Epithelial cell of prostate (primary cell): ENCODE measurements around the gene ATXN7.
A peak's percentile ranks its signal among the peaks of the same experiment; 100 is the strongest.

ENCODE experiments used
- DNase-seq: peaks from one replicate; pipeline ENCODE4 v3.0.0-alpha.2; 2011; ENCODE audit warnings: low read depth, low spot score
- H3K27ac ChIP-seq: fragments of 450-650 bp; 2 replicates; pipeline ENCODE4 v1.5.1; 2017; ENCODE audit warnings: mild to moderate bottlenecking

Gene ATXN7, protein sequence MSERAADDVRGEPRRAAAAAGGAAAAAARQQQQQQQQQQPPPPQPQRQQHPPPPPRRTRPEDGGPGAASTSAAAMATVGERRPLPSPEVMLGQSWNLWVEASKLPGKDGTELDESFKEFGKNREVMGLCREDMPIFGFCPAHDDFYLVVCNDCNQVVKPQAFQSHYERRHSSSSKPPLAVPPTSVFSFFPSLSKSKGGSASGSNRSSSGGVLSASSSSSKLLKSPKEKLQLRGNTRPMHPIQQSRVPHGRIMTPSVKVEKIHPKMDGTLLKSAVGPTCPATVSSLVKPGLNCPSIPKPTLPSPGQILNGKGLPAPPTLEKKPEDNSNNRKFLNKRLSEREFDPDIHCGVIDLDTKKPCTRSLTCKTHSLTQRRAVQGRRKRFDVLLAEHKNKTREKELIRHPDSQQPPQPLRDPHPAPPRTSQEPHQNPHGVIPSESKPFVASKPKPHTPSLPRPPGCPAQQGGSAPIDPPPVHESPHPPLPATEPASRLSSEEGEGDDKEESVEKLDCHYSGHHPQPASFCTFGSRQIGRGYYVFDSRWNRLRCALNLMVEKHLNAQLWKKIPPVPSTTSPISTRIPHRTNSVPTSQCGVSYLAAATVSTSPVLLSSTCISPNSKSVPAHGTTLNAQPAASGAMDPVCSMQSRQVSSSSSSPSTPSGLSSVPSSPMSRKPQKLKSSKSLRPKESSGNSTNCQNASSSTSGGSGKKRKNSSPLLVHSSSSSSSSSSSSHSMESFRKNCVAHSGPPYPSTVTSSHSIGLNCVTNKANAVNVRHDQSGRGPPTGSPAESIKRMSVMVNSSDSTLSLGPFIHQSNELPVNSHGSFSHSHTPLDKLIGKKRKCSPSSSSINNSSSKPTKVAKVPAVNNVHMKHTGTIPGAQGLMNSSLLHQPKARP

DNA sequence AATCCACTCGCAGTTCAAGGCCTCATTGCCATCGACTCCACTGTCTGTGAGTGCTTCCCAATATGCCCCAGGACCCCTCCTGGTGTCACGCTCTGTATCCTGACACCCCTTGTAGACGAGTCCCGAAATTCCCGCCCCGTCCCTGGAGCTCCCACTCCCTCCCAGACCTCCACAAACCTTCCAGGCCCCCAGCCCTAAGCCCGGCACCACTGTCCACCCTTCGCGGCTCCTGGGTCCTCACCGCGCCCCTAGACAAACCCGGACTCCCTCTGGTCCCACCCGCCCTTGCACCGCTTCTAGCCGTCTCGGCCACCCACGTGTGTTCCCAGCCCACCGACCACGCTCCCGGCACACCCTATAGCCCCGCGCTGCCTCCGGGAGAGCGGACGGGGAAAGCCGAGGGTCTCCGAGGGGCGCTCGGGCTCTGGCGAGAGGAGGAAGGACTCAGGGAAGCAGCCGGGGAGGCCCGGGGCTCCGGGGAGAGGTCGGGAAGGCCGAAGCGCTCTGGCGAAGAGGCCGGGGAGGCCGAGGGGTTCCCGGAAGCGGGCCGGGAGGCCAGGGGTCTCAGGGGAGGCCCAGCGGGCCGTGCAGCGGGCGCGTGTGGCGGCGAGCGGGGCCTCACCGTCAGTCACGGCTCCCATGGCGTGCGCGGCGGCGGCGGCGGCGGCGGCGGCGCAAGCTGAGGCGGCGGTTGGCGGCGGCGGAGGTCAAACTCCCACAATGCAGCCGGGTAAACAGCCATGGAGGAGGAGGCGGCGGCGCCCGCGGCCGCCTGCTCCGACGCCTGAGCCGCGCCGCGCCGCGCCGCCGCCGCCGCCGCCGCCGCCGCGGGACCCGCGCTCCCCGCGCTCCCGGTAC is at the start of gene ATXN7, which contains the start of gene THOC7:
TSS of gene ATXN7 (plus strand) at position 718 of the 858 bp plus-strand sequence. CDS start 48,732 bp downstream, outside the sequence.
TSS of gene THOC7 (minus strand) at position 656 of the 858 bp plus-strand sequence. CDS start at position 641, 15 bp downstream.
- peak within 1 kb of the TSS; percentile 67 for H3K27ac ChIP-seq
- no peak for DNase-seq

DNA sequence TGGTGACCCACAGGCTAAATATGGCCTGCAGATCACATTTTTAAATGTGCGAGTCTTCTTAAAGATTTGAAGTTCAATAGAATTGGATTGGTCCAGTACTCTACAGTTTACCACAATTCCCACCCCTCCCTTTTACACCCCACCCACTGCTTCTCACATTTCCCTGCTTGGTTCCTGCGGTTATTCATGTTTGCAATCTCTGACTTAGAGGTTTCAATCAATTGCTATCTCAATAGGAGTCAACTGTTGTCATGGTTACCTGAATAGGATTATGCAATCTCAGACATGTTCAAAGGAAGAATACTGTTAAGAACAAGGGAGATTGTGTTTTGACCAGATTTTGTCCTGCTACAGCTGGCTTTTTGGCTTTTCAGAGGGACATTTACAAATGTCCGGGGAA is 49.4 kb upstream of the ATXN7 start:
- no peak overlapping the region for H3K27ac ChIP-seq
- DNase-seq = no peak

DNA sequence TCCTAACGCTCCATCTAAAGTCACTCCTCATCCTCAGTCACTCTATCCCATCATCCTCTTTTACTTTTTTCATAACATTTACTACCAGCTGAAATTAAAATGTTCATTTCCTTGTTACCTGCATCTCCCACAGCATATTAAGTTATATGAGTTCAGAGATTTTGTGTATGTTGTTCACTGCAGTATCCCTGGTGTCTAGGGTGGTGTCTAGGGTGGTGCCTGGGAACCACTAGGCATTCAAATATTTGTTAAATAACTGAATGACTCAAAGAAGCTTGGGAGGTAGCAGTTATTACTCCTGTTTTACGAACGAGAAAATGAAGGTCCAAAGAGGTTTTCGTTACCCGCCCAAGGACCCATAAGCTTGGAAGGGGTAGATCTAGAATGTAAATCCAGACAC is 46.4 kb upstream of the ATXN7 start:
- no peak overlapping the region for H3K27ac ChIP-seq
- no peak for DNase-seq

DNA sequence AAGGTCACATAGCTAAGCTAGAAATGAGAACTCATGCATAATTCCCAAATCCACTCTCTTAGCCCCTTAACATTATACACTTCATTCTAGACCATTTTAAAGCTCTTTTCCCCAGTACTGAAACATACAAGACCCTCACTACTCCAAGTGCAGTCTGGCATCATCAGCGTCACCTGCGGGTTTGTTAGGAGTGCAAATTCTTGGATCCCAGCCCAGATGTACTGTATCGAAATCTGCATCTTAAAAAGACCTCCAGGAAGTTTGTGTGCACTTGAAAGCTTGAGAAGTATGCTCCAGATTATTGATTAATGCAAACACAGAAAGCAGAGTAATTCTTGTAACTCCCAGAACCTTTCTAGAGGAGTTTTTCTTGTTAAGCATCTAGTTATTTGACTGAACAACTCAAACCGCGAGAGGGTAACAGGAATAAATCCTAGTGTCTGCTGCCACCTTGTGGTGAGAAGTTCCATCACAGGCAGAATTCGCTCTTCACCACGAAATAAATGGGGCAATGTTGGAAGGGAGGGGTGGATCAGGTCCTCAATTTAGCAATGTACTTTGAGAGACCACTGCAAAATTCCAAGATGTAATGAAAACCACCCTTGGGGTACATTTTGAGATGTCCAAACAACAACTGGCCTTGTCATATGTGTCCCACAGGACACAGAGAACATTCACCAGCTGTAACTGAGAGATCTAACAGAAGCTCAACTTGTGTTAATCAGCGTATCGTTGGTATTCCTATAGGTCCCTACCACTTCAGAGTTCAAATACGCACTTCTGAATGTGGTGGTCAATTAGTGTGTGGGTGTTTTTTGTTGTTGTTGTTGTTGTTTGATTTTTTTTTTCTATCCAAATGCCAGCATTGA is 45.2 kb upstream of the ATXN7 start:
- no peak overlapping the region for H3K27ac ChIP-seq
- peak; percentile 6 for DNase-seq

DNA sequence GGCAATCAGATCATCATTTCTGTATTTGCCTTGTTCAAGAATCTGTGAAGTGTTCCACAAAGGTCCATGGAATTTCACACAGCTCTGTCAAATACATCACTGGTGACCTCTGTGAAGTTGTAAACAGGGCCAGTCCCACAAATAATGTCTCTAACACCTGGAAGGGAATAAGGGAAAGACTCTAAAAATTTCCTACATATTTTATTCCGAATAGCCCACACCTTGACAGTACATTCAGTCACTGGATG is 44.6 kb upstream of the ATXN7 start, which contains the start of gene C3orf49:
TSS of gene C3orf49 (plus strand) at position 149 of the 248 bp plus-strand sequence. CDS start 173 bp downstream, outside the sequence.
- H3K27ac ChIP-seq = no peak within 1 kb of the TSS
- DNase-seq = no peak

DNA sequence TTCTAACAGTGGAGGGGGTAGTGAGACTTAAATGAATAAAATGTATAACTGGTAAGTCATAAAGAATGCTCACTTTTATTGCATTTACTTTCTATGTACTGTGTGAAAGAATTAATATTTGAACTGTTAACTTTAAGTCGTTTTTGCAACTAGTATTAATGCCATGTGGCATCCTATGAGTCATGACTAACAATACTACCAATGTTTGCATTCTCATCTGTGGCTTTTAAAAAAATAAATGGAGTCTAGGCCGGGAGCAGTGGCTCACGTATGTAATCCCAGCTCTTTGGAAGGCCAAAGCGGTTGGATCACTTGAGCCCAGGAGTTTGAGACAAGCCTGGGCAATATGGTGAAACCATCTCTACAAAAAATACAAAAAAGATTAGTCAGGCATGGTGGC is 39.4 kb upstream of the ATXN7 start:
- H3K27ac ChIP-seq = peak overlapping the region; percentile 75
- peak; percentile 93 for DNase-seq

DNA sequence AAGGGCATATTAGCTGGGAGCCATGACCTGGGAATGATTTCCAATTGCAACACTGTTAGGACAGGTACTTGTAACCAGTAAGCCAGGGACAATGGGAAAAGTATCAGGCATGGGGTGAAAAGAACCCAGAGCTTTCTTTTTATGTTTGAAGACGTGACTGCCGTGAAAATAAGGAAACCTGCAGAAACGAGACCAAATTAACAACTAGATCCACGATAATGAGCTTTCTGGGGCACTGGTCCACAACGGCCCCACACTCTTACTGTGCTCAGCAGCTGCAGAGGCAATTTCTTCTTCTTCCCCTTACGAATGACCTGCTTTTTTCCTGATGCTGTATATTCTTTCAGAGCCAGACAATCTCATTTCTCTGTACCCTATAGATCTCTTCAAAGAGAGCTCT is 33.1 kb upstream of the ATXN7 start:
- H3K27ac ChIP-seq = no peak overlapping the region
- no peak for DNase-seq

DNA sequence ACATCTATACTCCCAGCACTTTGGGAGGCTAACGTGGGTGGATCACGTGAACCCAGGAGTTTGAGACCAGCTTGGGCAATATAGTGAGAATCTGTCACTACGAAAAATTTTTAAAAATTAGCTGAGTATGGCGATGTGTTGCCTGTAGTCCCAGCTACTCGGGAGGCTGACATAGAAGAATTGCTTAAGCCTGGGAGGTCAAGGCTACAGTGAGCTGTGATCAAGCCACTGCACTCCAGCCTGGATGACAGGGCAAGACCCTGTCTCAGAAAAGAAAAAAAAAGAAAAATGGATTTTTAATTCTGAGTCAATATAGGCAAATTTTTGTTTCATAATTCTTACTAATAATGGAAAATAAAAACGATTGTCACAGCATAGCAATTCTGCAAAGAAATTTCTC is 31.3 kb upstream of the ATXN7 start:
- DNase-seq = no peak
- H3K27ac ChIP-seq = no peak overlapping the region

DNA sequence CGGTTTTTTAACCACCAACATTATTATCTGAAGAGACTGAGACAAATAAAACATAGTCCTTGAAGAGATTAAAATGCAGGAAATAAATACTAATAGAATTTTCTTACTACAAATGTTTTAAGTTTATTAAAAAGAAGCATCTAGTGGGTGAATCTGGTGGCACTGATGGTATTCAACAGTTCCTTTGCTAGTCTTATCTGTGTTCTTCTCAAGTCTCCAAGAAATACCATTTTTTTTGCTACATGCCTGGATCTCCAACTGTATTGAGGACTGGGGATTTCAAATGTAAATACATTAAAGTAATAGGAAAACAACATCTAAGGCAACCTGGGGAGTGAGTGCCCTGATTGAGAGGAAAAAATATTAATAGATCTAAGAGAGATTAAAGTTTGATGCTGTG is 22.0 kb upstream of the ATXN7 start:
- no peak overlapping the region for H3K27ac ChIP-seq
- no peak for DNase-seq

DNA sequence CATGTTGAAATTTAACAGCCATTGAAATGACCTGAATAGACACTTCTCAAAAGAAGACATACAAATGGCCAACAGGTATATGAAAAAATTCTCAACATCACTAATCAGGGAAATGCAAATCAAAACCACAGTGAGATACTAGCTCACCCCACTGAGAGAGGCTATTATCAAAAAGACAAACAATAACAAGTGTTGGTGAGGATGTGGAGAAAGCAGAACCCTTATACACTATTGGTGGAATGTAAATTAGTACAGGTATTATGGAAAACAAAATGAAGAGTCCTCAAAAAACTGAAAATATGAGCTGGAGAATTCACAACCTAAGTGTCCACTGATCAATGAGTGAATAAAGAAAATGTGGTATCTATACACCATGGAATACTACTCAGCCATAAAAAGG is 21.5 kb upstream of the ATXN7 start:
- no peak for DNase-seq
- H3K27ac ChIP-seq = no peak overlapping the region

DNA sequence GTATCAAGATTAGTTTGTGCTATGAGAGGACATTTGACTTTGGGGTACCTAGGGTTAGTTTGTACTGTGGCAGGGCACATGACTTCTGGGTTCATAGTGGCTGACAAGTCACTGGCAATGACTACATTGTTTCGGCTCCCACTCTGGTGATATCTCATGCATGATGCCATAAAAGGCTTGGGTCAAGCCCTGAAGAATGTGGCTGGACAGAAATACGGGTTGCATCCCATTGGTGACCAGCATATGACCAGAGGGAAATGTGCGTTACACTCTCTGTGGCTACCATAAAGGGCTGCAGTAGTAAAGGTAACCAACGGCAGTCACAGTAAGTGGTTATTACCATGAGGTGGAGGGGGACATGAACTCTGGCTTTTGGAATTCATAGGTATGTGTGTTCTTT is 18.5 kb upstream of the ATXN7 start:
- no peak overlapping the region for H3K27ac ChIP-seq
- DNase-seq = no peak

DNA sequence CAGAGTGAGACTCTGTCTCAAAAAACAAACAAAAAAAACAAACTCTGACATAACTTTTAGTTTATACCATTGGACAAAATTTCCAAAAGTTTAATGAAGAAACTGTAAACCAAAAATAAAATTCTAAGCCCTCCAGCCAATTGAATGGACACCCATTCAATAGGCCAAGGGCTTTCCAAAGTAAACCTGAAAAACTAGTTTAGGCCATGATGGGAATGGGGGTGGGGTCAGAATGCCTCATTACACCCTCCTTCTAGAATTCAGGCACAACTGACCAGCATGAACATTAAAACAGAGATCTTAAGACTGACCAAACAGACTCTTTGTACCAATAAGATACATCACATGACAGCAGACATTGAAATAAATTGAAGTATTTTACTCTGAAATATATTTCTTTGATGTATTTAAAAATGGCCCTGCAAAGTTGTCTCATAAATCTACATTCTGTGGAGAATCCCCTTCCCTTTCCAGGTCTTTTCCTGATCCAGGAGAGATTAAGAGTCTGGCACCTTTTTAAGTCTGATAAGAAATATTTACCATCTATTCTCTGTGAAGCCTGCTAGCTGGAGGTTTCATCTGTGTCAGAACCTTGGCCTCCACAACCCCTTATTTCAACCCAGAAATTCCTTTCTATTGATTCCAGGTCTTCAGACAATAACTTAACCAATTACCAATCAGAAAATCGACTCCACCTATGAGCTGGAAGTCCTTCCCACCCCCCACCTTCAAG is 15.8 kb upstream of the ATXN7 start:
- no peak for DNase-seq
- H3K27ac ChIP-seq = no peak overlapping the region

DNA sequence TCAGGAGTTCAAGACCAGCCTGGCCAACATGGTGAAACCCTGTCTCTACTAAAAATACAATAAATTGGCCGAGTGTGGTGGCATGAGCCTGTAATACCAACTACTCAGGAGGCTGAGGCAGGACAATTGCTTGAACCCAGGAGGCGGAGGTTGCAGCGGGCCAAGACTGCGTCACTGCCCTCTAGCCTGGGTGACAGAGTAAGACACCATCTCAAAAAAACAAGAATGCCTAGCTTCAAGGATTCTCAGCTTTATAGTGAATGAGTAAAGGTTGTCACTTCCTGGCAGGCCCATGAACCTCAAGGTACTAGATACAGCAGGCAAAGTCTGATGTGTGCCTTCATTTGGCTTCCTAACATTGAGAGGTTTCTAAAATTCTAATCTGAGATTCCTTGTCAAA is 14.5 kb upstream of the ATXN7 start:
- no peak for DNase-seq
- H3K27ac ChIP-seq = no peak overlapping the region

DNA sequence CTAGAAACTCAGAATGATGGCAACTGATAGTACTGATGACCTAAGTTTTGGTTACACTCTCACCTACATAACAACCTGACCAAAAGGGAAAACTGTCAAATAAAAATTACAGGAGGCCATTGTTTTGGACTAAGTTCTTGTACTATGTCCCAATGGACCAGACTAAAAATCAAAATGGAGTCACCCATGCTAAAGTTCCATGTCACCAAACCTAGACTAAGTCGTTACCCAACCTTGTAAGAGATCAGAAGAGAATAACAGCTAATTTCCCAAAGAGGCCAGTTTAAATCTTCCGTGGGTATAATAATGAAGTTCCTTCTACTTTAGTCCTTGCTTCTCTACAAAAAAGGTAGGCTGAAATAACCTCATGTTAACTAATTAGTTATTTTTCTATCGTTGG is 12.4 kb upstream of the ATXN7 start:
- H3K27ac ChIP-seq = no peak overlapping the region
- DNase-seq = no peak

DNA sequence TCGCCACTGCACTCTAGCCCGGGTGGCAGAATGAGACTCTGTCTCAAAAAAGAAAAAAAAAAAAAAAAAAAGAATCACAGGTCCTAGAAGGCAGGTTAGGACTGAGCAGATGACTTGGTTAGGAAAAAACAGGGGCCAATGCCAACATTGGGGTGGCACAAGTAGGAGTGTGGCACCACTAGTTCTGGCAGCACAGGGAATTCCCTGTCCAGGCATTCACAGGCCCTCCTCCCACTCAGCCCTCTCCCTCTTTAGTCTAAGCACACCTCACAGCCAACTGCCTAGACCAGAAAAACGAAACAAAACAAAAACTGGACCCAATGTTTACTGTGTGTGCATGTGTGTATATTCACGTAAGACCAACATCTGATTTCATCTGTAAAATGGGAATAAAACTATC is 10.6 kb upstream of the ATXN7 start:
- H3K27ac ChIP-seq = no peak overlapping the region

DNA sequence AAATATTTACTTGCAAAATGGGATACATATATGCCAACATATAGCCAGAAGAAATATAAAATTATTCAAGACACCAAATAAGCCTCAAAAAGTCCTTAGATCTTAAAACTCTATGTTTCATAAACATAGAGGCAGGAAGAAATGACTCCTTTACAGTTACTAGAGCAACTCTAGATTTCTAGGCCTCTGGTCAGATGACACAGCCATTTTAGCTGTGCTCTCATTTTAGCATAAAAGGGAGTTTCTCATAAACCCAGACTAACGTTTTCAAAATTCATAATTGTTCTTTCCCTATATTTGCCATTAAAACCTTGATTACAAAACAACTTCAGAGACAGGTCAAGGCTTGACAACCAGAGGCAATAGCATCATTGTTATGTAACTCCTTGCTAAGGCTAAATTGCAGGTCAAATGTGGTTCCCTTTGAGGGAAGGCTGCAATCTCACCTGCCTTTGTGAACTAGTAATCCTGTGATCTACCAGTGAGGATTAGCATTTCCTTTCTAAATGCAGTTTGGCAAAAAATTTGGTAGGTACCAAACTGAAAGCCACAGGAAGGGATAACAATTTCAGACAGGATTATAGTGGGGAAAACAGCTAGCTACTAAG is 8.2 kb upstream of the ATXN7 start:
- DNase-seq = no peak
- H3K27ac ChIP-seq = peak overlapping the region; percentile 12

More for the DNA sequence above, 10.6 kb upstream of the ATXN7 start:
- DNase-seq = no peak

DNA sequence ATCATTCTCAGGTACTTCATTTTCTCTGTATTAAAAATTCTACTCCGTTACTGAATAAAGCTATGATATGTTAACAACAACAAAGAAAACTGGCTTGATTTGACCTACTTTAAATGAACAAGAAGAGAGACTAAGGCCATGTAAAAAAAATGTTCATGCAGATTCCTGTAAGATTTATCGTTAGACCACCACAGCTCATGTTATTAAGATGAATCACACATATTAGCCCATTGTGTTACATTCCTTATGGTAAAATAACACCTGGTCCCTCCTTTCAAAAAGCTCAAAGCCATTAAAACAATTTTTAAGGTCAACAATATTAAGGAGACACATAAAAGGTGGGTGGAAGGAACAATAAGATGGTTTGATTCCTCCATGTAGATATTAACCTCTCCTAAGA is 6.4 kb upstream of the ATXN7 start:
- no peak for DNase-seq
- H3K27ac ChIP-seq = no peak overlapping the region

DNA sequence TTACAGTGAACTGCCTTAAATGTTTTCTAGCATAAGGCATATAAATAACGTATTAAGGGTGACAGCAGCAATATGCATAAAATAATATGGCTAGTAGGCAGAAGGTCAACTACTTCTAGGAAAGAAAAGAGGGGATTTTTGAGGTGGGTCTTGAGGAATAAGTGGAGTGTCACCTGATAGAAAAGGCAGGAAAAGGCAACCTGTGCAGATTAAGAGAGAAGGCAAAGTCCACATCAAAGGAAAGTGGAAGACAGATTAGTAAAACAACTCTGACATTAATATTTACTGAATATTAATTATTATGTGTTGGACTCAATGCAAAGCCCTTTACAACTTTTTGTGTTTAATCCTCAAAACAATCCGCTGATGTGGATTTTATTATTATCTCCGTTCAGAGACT is 2.9 kb upstream of the ATXN7 start:
- no peak for DNase-seq
- no peak overlapping the region for H3K27ac ChIP-seq
